ENCODE data around the gene OPRM1.

GRCh38 chr6:154169193-154169847 lies 130.3 kb downstream of the OPRM1 start:
- TF ChIP-seq CTCF (IDR thresholded peaks at IDR 0.05) (no peak), POLR2A (IDR thresholded peaks at IDR 0.05) (no peak)

Measured in heart left ventricle (tissue), 13 donors.